Left ventricle myocardium inferior (tissue), 1 donor: ENCODE measurements around the gene DCPS. TPM values are rescaled to one million over a fixed set of nuclear protein-coding genes. Genes with fewer than 3 reads are reported as not detected.
A peak's percentile ranks its signal among the peaks of the same experiment; 100 is the strongest.

ENCODE experiments used
- DNase-seq: peaks from one replicate; pipeline ENCODE4 v3.0.0-alpha.2; 2020
- H3K27ac ChIP-seq: fragments of 200-600 bp; replicated peaks from 2 replicates; pipeline ENCODE4 v1.8.0; 2021
- H3K27me3 ChIP-seq: fragments of 200-600 bp; 2 replicates; pipeline ENCODE4 v1.8.0; 2021; ENCODE audit warnings: low read depth
- H3K36me3 ChIP-seq: fragments of 200-600 bp; 2 replicates; pipeline ENCODE4 v1.8.0; 2021
- H3K4me1 ChIP-seq: fragments of 200-600 bp; 2 replicates; pipeline ENCODE4 v1.8.0; 2021
- H3K4me3 ChIP-seq: fragments of 200-600 bp; 2 replicates; pipeline ENCODE4 v1.8.0; 2021; ENCODE audit warnings: mild to moderate bottlenecking, moderate library complexity
- H3K9me3 ChIP-seq: fragments of 200-600 bp; replicated peaks from 2 replicates; pipeline ENCODE4 v1.8.0; 2021
- intact Hi-C: fragments of 100-400 bp; cut with micrococcal nuclease; formaldehyde crosslinking; loops from one replicate; pipeline ENCODE4 v1.11.0; 2022
- total RNA-seq: library from RNA; stranded (reverse); fragmentation: NEBNext Ultra II Directional; extraction: Animal tissue kit (Norgen Biotek cat#: 25700); gene quantifications from one replicate; pipeline ENCODE4 v1.2.1, GENCODE V29; 2021
- TF ChIP-seq, protein P1 (sequence below): fragments of 200-600 bp; IDR thresholded peaks from 2 replicates; pipeline ENCODE4 v1.8.0; 2021; ENCODE audit warnings: antibody characterized with exemption, mild to moderate bottlenecking, borderline replicate concordance
- donor health status: DM: no; HTN: yes; CAD: no; lungs with severe emphysema.

Gene DCPS
- total RNA-seq, 1 donor from 2014 or later, result 12.1 TPM

DNA sequence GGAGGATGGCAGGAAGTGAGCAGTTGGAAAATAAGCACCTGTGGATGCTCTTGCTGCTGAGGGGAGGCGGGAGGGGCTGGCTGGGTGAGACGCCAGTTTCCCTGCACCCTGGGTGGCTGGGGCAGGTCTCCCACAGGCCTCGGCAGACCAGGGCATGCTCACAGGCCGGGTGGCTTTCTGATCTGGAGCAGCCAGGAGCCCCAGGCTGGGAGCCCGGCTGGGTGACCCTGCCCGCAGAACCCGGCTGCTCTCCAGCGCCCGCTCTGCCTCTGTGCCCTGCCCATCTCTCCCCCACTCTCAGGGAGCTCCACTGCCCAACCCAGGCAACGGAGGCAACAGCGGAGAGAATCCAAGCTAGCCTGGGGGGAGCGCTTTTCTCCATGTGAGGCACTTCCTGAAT lies 24.6 kb downstream of the DCPS start:
- Histone ChIP-seq H3K4me3 (no peak overlapping the region), H3K36me3 (peaks cover 10% of the 10 kb centered on the region), H3K4me1 (peaks cover 15% of the 10 kb centered on the region), H3K27me3 (no peaks in the 10 kb centered on the region), H3K27ac (no peak overlapping the region), H3K9me3 (no peaks in the 10 kb centered on the region)
- intact Hi-C loops, result no loop called here
- TF ChIP-seq, protein P1, sequence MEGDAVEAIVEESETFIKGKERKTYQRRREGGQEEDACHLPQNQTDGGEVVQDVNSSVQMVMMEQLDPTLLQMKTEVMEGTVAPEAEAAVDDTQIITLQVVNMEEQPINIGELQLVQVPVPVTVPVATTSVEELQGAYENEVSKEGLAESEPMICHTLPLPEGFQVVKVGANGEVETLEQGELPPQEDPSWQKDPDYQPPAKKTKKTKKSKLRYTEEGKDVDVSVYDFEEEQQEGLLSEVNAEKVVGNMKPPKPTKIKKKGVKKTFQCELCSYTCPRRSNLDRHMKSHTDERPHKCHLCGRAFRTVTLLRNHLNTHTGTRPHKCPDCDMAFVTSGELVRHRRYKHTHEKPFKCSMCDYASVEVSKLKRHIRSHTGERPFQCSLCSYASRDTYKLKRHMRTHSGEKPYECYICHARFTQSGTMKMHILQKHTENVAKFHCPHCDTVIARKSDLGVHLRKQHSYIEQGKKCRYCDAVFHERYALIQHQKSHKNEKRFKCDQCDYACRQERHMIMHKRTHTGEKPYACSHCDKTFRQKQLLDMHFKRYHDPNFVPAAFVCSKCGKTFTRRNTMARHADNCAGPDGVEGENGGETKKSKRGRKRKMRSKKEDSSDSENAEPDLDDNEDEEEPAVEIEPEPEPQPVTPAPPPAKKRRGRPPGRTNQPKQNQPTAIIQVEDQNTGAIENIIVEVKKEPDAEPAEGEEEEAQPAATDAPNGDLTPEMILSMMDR, result no peak
- DNase-seq, result no peak

DNA sequence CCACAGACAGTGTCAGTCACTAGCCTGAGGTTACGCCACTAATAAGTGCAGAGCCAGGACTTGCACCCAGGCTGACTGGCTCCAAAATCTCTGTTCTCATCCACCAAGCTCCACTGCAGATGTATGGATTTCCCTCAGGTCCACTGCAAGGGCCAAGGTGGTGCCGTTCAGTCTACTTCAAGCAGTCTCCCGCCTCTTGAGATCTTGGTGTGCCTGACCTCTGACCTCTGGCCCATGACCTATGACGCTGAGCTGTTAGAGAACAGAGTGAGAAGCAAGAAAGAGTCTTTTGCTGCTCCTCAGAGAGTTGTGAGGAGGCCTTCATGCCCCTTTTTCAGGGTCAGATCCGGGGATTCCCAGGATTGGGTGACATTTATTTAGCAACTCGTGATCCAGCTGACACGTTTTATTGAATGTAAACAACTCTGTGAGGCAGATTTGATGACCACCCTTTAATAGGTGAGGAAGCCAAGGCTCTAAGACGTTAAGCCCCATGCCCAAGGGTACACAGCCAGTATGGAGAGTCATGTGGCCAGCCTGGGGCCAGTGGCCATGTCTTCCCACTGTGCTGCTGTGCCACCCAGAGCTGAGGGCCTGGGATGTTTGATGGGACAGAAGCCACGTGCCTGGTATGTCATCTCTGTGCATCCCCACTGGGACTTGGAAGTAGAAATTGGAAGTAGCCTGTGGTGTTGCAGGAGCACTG lies 25.2 kb downstream of the DCPS start:
- no peak overlapping the region for H3K4me3 ChIP-seq
- TF ChIP-seq, protein P1, result no peak
- DNase-seq, result no peak
- peaks cover 15% of the 10 kb centered on the region for H3K4me1 ChIP-seq
- intact Hi-C loops, result no loop called here
- no peaks in the 10 kb centered on the region for H3K27me3 ChIP-seq
- H3K27ac ChIP-seq, result no peak overlapping the region
- H3K9me3 ChIP-seq, result no peaks in the 10 kb centered on the region
- H3K36me3 ChIP-seq, result peaks cover 10% of the 10 kb centered on the region

DNA sequence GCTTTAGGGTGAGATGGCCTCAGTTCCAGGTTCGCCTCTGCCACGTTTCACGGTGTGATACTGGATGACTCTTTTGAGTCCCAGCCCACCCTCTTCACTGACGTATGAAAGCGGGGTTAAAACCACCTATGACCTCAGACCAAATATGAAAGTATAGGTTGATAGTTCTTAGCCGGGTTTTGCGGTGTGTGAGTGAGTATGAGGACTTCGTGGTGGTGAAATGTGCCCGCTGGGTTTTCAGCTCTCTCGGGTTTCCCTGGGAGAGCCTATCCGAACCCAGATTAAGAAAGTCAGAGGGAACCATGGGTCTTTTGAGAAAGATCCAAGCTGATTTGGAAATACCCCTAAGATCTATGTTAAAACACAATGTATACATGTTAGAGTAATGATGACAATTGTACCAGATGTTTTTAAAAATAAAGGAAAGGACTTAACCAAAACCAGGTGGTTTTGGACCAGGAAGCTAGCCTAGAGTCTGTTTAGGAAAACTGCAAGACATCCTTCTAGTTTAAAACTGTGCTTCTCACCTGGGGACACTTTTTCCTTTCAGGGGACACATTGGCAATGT lies 25.9 kb downstream of the DCPS start:
- Histone ChIP-seq H3K4me1 (peaks cover 18% of the 10 kb centered on the region), H3K9me3 (no peaks in the 10 kb centered on the region), H3K4me3 (no peak overlapping the region), H3K27ac (no peak overlapping the region), H3K36me3 (peaks cover 10% of the 10 kb centered on the region), H3K27me3 (no peaks in the 10 kb centered on the region)
- intact Hi-C loops, result no loop called here
- no peak for DNase-seq
- TF ChIP-seq, protein P1, result no peak

DNA sequence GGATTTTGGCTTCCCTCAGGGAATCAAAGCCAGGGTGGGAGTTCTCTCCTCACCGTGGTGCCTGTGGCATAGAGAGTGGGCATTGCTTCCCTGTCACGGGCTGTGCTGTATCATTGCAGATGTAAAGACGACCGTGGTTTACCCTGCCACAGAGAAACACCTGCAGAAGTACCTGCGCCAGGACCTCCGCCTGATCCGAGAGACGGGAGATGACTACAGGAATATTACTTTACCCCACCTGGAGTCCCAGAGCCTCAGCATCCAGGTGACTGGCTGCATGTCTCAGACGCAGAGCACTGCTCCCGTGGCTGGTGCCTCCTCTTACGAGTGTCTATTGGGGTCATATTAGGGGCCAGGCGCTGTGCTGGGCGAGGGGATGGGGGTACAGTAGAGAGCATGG lies 27.4 kb downstream of the DCPS start:
- no peaks in the 10 kb centered on the region for H3K9me3 ChIP-seq
- H3K4me3 ChIP-seq, result no peak overlapping the region
- peaks cover 10% of the 10 kb centered on the region for H3K36me3 ChIP-seq
- H3K4me1 ChIP-seq, result peaks cover 31% of the 10 kb centered on the region
- H3K27ac ChIP-seq, result no peak overlapping the region
- intact Hi-C loops, result no loop called here
- no peaks in the 10 kb centered on the region for H3K27me3 ChIP-seq
- DNase-seq, result no peak
- TF ChIP-seq, protein P1, result no peak

DNA sequence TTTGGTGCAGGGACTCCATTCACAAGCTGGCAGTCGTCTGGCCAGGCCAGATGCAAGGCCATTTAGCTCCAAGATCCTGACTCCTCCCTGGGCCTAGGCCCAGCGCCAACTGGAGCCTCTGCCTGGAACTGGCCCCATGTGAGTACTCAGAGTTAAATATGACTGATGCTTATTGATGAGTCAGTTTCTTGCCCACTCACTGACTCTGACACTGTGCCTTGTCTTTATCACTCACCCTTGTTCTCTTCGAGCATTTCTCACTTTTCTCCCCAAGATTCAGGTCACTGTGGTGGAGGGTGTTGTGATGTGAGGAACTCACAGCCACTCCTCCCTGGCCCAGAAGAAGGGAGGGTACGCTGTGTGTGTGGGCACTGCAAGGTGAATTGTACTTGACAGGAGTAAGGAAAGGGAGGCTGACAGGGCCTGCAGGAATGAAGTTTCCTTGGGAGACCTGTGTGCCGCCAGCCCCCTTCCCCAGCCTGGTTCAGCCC lies 28.4 kb downstream of the DCPS start:
- H3K4me1 ChIP-seq, result peaks cover 41% of the 10 kb centered on the region
- intact Hi-C loops, result no loop called here
- H3K27me3 ChIP-seq, result no peaks in the 10 kb centered on the region
- DNase-seq, result peak; percentile 77
- H3K27ac ChIP-seq, result peak overlapping the region; percentile 42
- no peak overlapping the region for H3K4me3 ChIP-seq
- H3K9me3 ChIP-seq, result no peaks in the 10 kb centered on the region
- H3K36me3 ChIP-seq, result peaks cover 10% of the 10 kb centered on the region
- TF ChIP-seq, protein P1, result no peak
